SK-N-SH (cell line): Measurements from ENCODE around the gene SKA1. TPM values are rescaled to one million over a fixed set of nuclear protein-coding genes. Genes with fewer than 3 reads are reported as not detected.

Experiments used
- CTCF ChIA-PET: fragments of 300-600, 350-600 bp; formaldehyde crosslinking; extraction: SDS; loops from one replicate; lab custom pipeline; 2021; lab: Yijun Ruan, JAX
- POLR2A ChIA-PET: fragments of 350-600 bp; sonication (Branson Sonifier 250); formaldehyde crosslinking; extraction: SDS; loops from one replicate; lab custom pipeline; 2020; ENCODE audit warnings: antibody characterized with exemption, inconsistent platforms; lab: Yijun Ruan, JAX
- DNase-seq: peaks from one replicate; pipeline ENCODE4 v3.0.0; 2012
- H2AFZ ChIP-seq: fragments of 200-600 bp; sonication (generic); 2 replicates; pipeline ENCODE4 v1.8.1; 2016; ENCODE audit warnings: antibody characterized with exemption, mild to moderate bottlenecking, low read depth
- H3F3A ChIP-seq: fragments of 200-600 bp; sonication (generic); replicated peaks from 2 replicates; pipeline ENCODE3; 2016; ENCODE audit warnings: antibody characterized with exemption, mild to moderate bottlenecking; ENCODE audit not compliant: insufficient read depth
- H3K27ac ChIP-seq, 2 experiments: fragments of 200-500 bp in 1 of 2; fragments of 200-600 bp in 1 of 2; sonication (Bioruptor generic) in 1 of 2; sonication (generic), shearing (Covaris generic) in 1 of 2; 2 replicates each; pipeline versions ENCODE4 v1.5.1 to v1.6.1; 2014 to 2016; ENCODE audit warnings: low read depth in 2 of 2, inconsistent platforms in 1 of 2, low read length in 1 of 2, mild to moderate bottlenecking in 1 of 2, mixed read lengths in 1 of 2
- H3K27me3 ChIP-seq: fragments of 200-600 bp; sonication (generic), shearing (Covaris generic); 2 replicates; pipeline ENCODE4 v1.6.1; 2016; ENCODE audit warnings: mixed run types; ENCODE audit not compliant: insufficient read depth
- H3K36me3 ChIP-seq, 2 experiments: fragments of 200-500 bp in 1 of 2; fragments of 200-600 bp in 1 of 2; sonication (Bioruptor generic) in 1 of 2; sonication (generic) in 1 of 2; replicated peaks in 1 of 2; 2 replicates each; pipeline versions ENCODE3 to v1.5.1; 2014 to 2016; ENCODE audit warnings: low read length in 1 of 2, mild to moderate bottlenecking in 1 of 2; ENCODE audit not compliant: insufficient read depth in 2 of 2, control insufficient read depth in 1 of 2
- H3K4me1 ChIP-seq, 2 experiments: fragments of 200-500 bp in 1 of 2; fragments of 200-600 bp in 1 of 2; sonication (Bioruptor generic) in 1 of 2; sonication (generic), shearing (Covaris generic) in 1 of 2; 2 replicates each; pipeline versions ENCODE4 v1.5.1 to v1.6.1; 2014 to 2016; ENCODE audit warnings: low read depth in 1 of 2, low read length in 1 of 2, mixed run types in 1 of 2; ENCODE audit not compliant: insufficient read depth in 2 of 2, control insufficient read depth in 1 of 2
- H3K4me2 ChIP-seq: fragments of 200-600 bp; sonication (generic), shearing (Covaris generic); 2 replicates; pipeline ENCODE4 v1.6.1; 2017; ENCODE audit warnings: mixed run types
- H3K4me3 ChIP-seq, 2 experiments: fragments of 200-500 bp in 1 of 2; fragments of 200-600 bp in 1 of 2; sonication (Bioruptor generic) in 1 of 2; sonication (generic), shearing (Covaris generic) in 1 of 2; 2 replicates each; pipeline versions ENCODE4 v1.5.1 to v1.8.1; 2014 to 2016; ENCODE audit warnings: low read depth in 2 of 2, inconsistent platforms in 1 of 2, low read length in 1 of 2, mild to moderate bottlenecking in 1 of 2, mixed read lengths in 1 of 2, moderate library complexity in 1 of 2
- H3K79me2 ChIP-seq: fragments of 200-600 bp; sonication (generic); 2 replicates; pipeline ENCODE4 v1.8.1; 2017; ENCODE audit warnings: mild to moderate bottlenecking; ENCODE audit not compliant: insufficient read depth
- H3K9ac ChIP-seq: fragments of 200-600 bp; sonication (generic); 2 replicates; pipeline ENCODE4 v1.6.1; 2017; ENCODE audit warnings: mixed run types
- H3K9me2 ChIP-seq: fragments of 200-600 bp; sonication (generic); 2 replicates; pipeline ENCODE4 v1.6.1; 2017; ENCODE audit warnings: mixed run types
- H3K9me3 ChIP-seq: fragments of 200-600 bp; sonication (generic); 2 replicates; pipeline ENCODE4 v1.6.1; 2017; ENCODE audit warnings: mixed run types, mild to moderate bottlenecking, moderate library complexity
- H4K20me1 ChIP-seq: fragments of 200-600 bp; sonication (generic); 2 replicates; pipeline ENCODE4 v1.6.1; 2017; ENCODE audit warnings: mild to moderate bottlenecking, mixed run types; ENCODE audit not compliant: insufficient read depth
- CHD2 ChIP-seq: fragments of 150-350 bp; IDR thresholded peaks from 2 replicates; pipeline ENCODE4 v1.6.1; 2018; ENCODE audit warnings: low read length; ENCODE audit not compliant: partially characterized antibody
- CTCF ChIP-seq: fragments of 200-600 bp; sonication (generic); IDR thresholded peaks from 2 replicates; pipeline ENCODE4 v1.6.1; 2017; ENCODE audit warnings: antibody characterized with exemption, mild to moderate bottlenecking, moderate library complexity
- EZH2phosphoT487 ChIP-seq: fragments of 200-600 bp; sonication (generic); IDR thresholded peaks from 2 replicates; pipeline ENCODE4 v1.6.1; 2017; ENCODE audit warnings: low read depth, mixed run types, mild to moderate bottlenecking, antibody characterized with exemption, moderate library complexity, borderline replicate concordance
- GABPA ChIP-seq: IDR thresholded peaks from 2 replicates; pipeline ENCODE4 v1.4.0; 2012; ENCODE audit warnings: low read depth, mild to moderate bottlenecking
- GATA2 ChIP-seq: sonication (generic); formaldehyde crosslinking; IDR thresholded peaks from 2 replicates; pipeline ENCODE4 v1.5.0; 2020; ENCODE audit warnings: mild to moderate bottlenecking, missing genetic modification reagents
- JUND ChIP-seq: IDR thresholded peaks from 2 replicates; pipeline ENCODE4 v1.4.0; 2012
- MAX ChIP-seq: IDR thresholded peaks from 2 replicates; pipeline ENCODE4 v1.4.0; 2012; ENCODE audit warnings: low read depth
- POLR2AphosphoS5 ChIP-seq: IDR thresholded peaks from 2 replicates; pipeline ENCODE4 v1.6.1; 2012; ENCODE audit warnings: low read depth, low read length
- RAD21 ChIP-seq: IDR thresholded peaks from 2 replicates; pipeline ENCODE4 v1.6.1; 2012; ENCODE audit warnings: mild to moderate bottlenecking, low read length
- REST ChIP-seq: IDR thresholded peaks from 2 replicates; pipeline ENCODE4 v1.6.1; 2012; ENCODE audit warnings: mild to moderate bottlenecking, low read depth, low read length, moderate library complexity
- RFX5 ChIP-seq: IDR thresholded peaks from 2 replicates; pipeline ENCODE4 v1.6.1; 2012; ENCODE audit warnings: mild to moderate bottlenecking, improper control_type of control experiment, low read length
- RXRA ChIP-seq: IDR thresholded peaks from 2 replicates; pipeline ENCODE4 v1.4.0; 2012; ENCODE audit warnings: low read depth, mild to moderate bottlenecking, borderline replicate concordance
- SMC3 ChIP-seq: IDR thresholded peaks from 2 replicates; pipeline ENCODE4 v1.6.1; 2012; ENCODE audit warnings: low read depth, low read length, improper control_type of control experiment
- TCF12 ChIP-seq: IDR thresholded peaks from 2 replicates; pipeline ENCODE4 v1.4.0; 2012
- USF1 ChIP-seq: IDR thresholded peaks from 2 replicates; pipeline ENCODE4 v1.4.0; 2012; ENCODE audit warnings: low read depth, borderline replicate concordance
- YY1 ChIP-seq: IDR thresholded peaks from 2 replicates; pipeline ENCODE4 v1.4.0; 2012; ENCODE audit warnings: low read depth, mild to moderate bottlenecking
- WGBS: methylation state at CpG from one replicate; pipeline ENCODE4 v1.1.6; 2017; ENCODE audit warnings: low lambda C conversion rate; 5-methylcytosine and 5-hydroxymethylcytosine counted together
- polyA plus RNA-seq, 3 experiments: library from polyadenylated mRNA; depleted of rRNA; stranded (reverse); fragments of >200 nt; gene quantifications; 2 replicates each; pipeline ENCODE4 v1.2.3, GENCODE V29; 2012

The SKA1 gene
- polyA plus RNA-seq, 1 of the 3 experiments (the other 2 are of a cell fraction), result 4.5 TPM

- ChIA-PET POLR2A (no interaction called here), CTCF (interaction anchor here (1.3 to 2.1 kb wide), 2 partner anchors 19 to 135 kb away, joined by 4 to 14 read pairs; no protein-coding TSS in a partner anchor)
- peaks cover 0 to 18% of the 10 kb centered on the region in 2 experiments; a peak in 1 of 4 replicates for H3K4me1 ChIP-seq
- no peaks in the 10 kb centered on the region for H3K79me2 ChIP-seq
- no peaks in the 10 kb centered on the region for H3K27me3 ChIP-seq
- H3F3A ChIP-seq, result no peaks in the 10 kb centered on the region
- H3K9me3 ChIP-seq, result no peaks in the 10 kb centered on the region
- no peak overlapping the region for H3K27ac ChIP-seq
- TF ChIP-seq JUND, result no peak
- no peak for TF ChIP-seq RAD21
- no peak for TF ChIP-seq YY1
- no peak for TF ChIP-seq SMC3
- TF ChIP-seq USF1, result no peak
- no peak for TF ChIP-seq REST
- no peak for TF ChIP-seq MAX
- TF ChIP-seq RXRA, result no peak
- no peak for TF ChIP-seq RFX5
- no peak for TF ChIP-seq GABPA
- TF ChIP-seq TCF12, result no peak
- DNase-seq, result no peak
- no peaks in the 10 kb centered on the region for H3K9me2 ChIP-seq
- no peaks in the 10 kb centered on the region for H3K36me3 ChIP-seq
- no peak overlapping the region for H2AFZ ChIP-seq
- H3K4me3 ChIP-seq, result no peak overlapping the region
- H3K9ac ChIP-seq, result no peak overlapping the region
- no peak overlapping the region for H3K4me2 ChIP-seq
- no peaks in the 10 kb centered on the region for H4K20me1 ChIP-seq
- 8% methylated on average over 2 of the region's 2 CpGs for WGBS
Observed at GRCh38 chr18:50338715-50339114, 36.1 kb upstream of the SKA1 start.

- H3K27me3 ChIP-seq, result no peaks in the 10 kb centered on the region
- no peak overlapping the region for H2AFZ ChIP-seq
- H3K4me2 ChIP-seq, result no peak overlapping the region
- H3K4me3 ChIP-seq, result no peak overlapping the region
- 83% methylated on average over 18 of the region's 24 CpGs for WGBS
- ChIA-PET CTCF (interaction anchor here (1.4 kb wide), 1 partner anchor 17 kb away, joined by 5 read pairs; no protein-coding TSS in a partner anchor), POLR2A (no interaction called here)
- no peak for TF ChIP-seq EZH2phosphoT487
- TF ChIP-seq CHD2, result no peak
- no peak for TF ChIP-seq GATA2 (CRISPR knock-in tag)
- no peak for TF ChIP-seq POLR2AphosphoS5
- peak; percentile 17; the same call in 1 of the 2 replicates for TF ChIP-seq CTCF
- no peak overlapping the region for H3K9ac ChIP-seq
- H4K20me1 ChIP-seq, result no peaks in the 10 kb centered on the region
- H3K79me2 ChIP-seq, result no peaks in the 10 kb centered on the region
- DNase-seq, result no peak
- no peaks in the 10 kb centered on the region for H3K9me2 ChIP-seq
- peaks cover 0 to 18% of the 10 kb centered on the region in 2 experiments; a peak in 1 of 4 replicates for H3K4me1 ChIP-seq
- H3K27ac ChIP-seq, result no peak overlapping the region
- no peaks in the 10 kb centered on the region for H3F3A ChIP-seq
- no peaks in the 10 kb centered on the region for H3K36me3 ChIP-seq
- no peaks in the 10 kb centered on the region for H3K9me3 ChIP-seq
Observed at GRCh38 chr18:50340078-50340477, 34.8 kb upstream of the SKA1 start.
